T-helper 22 cell (primary cell): ENCODE data around the gene NAPA.

ENCODE experiments used
- DNase-seq: peaks from one replicate; pipeline ENCODE4 v3.0.0-alpha.2; 2020; ENCODE audit warnings: low read depth

The NAPA gene

DNA sequence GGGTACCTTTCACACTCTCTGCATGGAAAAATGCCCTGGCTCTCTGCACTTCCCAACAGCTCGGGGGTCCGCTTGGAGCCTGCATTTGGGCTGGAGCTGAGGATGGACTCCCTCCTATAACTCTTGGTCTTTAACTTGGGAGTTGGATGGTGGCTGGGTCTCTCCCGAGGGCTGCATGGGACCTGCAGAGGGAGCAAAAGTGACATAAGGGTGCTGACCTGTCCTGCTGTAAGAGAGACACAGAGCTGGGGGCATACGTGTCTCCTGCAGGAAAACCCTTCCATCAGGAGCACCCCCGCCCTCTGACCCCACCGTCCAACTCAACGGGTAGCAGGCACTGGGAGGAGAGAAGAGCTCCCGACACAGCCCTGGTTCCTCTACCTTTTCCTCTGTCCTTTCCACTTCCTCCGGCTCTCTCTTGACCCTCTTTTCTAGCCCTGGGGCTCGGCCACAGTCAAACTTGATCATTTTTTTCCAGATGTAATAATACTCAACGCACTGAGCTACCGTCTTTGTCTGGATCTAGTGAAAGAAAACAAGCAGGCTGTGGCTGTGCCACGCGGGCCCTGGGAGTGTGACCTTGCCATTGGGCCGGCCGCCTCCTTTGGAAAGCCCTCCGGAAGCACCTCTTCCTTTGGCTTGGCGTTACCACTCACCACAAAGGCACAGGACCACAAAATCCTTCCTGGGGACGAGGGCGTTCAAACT, 6.8 kb upstream of the NAPA start:
- DNase-seq, result no peak

DNA sequence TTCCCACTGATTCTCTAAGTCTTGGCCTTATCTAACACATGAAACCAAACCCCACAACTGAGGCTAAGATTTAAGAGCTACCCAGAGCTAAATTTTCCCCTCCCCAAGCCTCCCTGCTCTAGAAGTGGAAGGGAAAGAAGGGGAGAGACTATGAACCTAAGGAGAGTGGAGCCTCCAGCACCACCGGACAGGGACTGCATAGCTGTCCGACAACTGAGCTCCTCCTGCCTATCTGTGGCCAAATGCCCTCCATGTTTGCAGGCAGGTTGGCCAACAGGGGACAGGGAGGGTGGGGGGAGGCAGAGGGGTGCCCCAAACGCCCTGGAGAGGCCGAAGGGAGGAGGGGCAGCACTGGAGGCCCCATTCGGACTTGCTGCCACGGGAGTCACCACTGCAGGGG, 6.0 kb upstream of the NAPA start:
- DNase-seq, result no peak

- DNase-seq, result no peak
Measured at GRCh38 chr19:47520343-47520806, 5.5 kb upstream of the NAPA start.

DNA sequence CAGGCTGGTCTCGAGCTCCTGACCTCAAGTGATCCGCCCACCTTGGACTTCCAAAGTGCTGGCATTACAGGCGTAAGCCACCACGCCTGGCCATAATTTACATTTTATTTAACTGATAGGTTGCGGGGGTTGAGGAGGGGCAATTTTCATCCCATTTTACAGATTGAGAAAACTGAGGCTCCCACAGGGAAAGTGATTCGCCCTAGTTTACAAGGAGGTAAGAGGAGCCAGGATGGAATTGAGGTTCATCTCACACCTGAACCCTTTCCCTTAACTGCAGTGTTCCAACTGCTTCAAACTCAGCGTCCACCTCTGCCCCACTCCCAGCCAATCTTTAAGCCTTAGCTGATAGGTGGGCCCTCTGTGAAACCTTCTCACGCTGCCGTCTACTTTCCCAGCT, 4.0 kb upstream of the NAPA start:
- no peak for DNase-seq

DNA sequence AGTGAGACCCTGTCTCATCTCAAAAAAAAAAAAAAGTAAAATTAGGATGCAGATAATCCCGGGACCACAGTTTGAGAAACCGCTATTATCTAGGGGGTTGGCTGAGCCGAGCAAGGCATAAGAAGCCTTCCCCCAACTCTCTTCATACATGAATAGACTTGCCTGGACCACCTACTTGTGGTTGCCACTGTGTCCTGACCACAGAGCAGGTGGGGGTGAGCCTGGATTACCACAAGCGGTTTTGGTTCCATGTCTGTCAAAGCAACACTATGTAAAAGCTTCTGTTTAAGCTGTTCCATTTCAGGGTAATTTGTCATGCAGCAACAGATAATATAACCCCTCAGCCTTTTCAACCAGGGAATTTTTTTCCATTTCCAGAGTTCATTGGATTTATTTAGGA, 3.3 kb upstream of the NAPA start:
- DNase-seq, result no peak

DNA sequence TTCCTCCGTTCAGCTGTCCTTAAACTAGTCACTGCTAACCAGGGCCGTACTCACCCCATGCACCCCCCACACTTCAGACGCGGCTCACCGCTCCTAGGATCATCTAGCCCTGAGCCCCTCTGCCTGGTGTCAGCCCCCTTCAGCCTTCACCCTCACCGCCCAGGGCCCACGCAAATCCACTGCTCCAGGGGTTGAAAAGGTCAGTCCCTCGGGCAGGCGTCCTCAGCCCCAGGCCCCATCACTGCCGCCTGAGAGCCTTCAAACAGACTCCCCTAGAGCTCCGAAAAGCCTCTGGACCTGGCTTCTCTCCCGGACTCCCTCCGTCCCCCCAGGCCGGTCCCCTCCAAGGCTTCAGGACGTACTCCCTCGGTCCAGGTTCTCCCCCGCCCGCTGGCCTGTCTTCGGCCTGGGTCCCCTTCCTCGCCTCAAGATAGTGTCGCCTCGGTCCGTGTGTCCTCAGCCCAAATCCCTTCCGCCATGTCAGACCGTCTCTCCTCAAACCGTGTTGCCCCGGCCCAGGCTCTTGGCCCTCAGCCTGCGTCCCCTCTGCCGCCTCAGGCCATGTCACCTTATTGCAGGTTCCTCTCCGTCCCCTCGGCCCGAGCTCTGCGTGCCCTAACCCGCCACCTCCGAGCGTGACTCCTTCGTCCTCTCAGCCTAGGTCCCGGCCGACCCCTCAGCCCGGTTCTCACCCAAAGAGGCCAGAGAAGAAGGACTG, 553 bp downstream of the NAPA start:
- no peak for DNase-seq

GRCh38 chr19:47512948-47513319, 1.9 kb downstream of the NAPA start:
- no peak for DNase-seq

DNA sequence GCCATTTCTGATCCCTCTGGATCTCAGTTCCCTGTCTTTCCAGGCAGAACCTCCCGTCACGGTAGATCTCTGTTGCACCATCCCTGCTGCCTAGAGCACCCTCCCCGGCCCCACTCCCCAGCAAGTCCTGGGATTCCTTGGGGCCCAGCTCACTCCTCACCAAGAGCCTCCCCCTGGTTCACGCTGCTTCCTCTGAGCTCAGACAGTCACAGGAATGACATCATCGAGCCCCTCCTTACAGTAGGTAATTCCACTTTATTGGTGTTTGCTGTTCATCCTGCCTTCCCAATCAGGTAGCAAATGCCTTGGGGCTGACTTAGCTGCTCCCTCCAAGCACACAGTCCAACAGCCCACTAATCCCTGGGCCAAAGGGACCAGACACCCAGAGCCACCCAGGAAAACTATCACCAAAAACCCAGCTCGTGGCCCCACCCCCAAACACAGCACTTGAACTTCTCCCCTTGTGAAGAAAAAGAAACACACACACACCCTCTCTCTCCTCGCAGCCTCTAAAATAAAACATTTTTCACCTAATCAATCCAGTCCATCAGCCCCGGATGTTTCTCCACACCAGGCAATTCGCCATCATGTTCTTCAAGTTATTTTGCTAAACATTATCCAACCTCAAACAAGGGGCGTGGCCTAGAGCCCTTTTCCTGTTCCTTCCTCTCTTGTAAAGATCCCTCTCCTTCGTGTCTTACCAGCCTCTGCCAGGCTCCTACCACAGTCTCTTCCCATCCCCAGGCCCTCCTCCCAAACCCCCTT, 2.5 kb downstream of the NAPA start:
- DNase-seq, result no peak

DNA sequence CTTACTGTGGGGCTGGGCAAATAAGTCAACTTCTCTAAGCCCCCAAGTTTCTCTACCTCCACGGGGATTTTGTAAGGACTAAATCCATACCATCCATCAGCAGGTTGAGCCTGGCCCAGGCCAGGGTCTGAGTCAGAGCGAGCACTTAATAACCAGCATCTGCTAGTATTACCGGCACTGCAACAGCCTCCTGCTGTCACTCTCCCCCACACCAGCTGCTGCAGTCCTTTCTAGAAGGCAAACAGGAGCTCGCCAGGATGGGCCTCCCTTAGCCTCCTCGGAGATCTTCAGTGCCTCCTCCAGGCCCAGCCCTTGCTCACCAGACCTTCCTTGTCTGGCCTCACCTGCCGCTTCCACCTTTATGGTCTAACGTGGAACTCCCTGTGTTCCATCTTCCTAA, 3.2 kb downstream of the NAPA start:
- DNase-seq, result no peak

- DNase-seq, result no peak
Measured at GRCh38 chr19:47511128-47511517, 3.7 kb downstream of the NAPA start.

- DNase-seq, result no peak
Measured at GRCh38 chr19:47510516-47511127, 4.2 kb downstream of the NAPA start.

DNA sequence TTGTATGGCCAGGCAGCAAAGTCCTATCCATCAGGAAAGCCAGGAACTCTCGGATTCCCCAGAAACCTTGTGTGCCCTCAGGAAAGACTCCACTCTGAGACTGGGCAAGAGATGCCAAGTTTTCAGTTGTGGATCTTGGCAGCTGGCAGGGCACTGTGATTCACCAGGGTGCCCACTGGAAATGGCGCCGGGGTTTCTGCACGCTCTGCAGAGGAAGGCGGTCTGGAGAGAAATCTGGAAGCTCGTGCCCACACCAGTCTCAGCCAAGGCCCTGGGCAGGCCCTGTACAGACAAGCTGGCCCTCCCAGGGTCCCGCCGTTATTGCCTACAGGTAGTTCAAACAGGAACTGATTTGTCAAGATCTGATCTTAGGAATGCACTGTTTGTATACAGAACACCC, 4.9 kb downstream of the NAPA start:
- DNase-seq, result no peak

DNA sequence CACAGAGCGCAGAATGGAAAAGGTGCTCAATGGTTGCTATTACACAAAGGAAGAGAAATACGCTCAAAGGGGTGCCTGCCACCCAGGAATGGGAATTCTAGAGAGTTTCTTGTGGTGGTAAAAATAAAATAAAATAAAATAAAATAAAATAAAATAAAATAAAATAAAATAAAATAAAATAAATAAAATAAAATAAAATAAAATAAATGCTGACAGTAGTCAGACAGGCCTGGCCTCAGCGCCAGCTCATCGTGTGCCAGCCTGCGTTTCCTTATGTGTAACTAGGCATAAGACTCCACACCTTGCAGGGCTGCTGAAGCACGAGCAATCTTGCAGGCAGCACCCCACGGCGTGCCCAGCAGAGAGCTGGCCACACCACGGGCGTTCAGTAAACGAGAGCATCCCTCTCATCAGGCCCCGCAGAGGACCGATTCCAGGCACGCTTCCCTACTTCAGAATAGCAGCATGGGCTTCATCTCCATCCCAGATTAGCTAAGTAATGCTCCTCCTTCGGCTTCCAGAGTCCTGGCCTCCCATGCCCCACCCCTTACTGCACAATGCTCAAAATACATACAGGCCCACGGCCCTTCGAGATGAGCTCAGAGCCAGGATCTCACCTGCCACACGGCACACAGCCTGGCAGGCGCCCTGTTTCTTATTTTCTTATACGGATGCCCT, 5.6 kb downstream of the NAPA start:
- DNase-seq, result no peak

GRCh38 chr19:47508721-47509120, 6.1 kb downstream of the NAPA start:
- DNase-seq, result no peak

- DNase-seq, result no peak
Measured at GRCh38 chr19:47507924-47508553, 6.8 kb downstream of the NAPA start.

- no peak for DNase-seq
Measured at GRCh38 chr19:47507012-47507411, 7.9 kb downstream of the NAPA start.

GRCh38 chr19:47506459-47506858, 8.4 kb downstream of the NAPA start:
- no peak for DNase-seq

DNA sequence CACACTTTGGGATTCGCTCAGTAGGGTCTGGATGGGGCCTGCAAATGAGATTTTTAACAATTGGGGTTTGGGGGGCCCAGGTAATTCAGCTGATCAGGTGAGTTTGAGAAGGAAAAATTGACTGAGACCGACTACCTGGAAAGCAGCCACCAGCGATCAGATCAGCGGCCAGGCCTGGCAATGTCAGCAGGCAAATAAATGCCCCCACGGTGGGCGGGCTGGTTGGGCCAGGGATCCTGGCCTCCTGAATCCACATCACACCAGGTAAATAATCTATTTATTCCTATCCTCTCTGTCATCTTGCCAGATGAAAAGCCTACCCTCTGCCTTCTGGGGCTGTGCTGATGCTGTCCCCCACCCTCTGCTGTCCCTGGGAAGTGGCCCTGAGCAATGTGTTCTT, 9.4 kb downstream of the NAPA start:
- DNase-seq, result no peak

- DNase-seq, result no peak
Measured at GRCh38 chr19:47503826-47504150, 11.1 kb downstream of the NAPA start.

GRCh38 chr19:47503130-47503825, 11.6 kb downstream of the NAPA start:
- no peak for DNase-seq
